ENCODE results near the gene GALNT11.

The GALNT11 gene

DNA sequence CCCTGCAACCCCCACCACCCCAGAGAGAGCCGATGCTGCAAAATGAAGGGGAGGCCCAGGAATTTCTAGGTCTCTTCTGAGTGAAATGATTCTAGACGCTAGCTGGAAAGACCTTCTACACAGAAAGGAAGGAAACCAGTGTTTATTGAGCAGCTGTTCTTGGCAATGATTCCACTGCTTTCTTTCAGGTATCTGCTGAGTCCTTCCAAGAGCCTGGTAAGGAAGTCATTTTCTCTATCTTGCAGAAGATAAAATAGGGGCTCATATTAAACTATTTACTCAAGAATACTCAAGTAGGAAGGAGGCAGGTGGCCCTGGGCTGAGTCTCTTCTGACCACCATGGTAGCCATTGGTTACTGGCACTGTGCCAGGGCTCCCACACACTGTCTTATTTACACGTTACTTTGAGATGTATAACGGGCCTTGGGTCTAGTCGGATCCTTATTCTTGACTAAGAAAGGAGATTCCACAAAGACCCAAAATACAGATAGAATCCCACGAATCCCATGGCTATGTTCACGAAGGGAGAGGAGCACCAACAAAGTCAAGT lies 112.1 kb downstream of the GALNT11 start:
- Histone ChIP-seq H3K4me3 (replicated peaks; ENCODE audit: low read depth, low read length) (no peak overlapping the region), H3K27me3 (replicated peaks; ENCODE audit: control insufficient read depth, insufficient read depth, low read length) (no peaks in the 10 kb centered on the region), H3K36me3 (ENCODE audit: control insufficient read depth, insufficient read depth, low read length) (peaks cover 19% of the 10 kb centered on the region)
- TF ChIP-seq, protein P1, sequence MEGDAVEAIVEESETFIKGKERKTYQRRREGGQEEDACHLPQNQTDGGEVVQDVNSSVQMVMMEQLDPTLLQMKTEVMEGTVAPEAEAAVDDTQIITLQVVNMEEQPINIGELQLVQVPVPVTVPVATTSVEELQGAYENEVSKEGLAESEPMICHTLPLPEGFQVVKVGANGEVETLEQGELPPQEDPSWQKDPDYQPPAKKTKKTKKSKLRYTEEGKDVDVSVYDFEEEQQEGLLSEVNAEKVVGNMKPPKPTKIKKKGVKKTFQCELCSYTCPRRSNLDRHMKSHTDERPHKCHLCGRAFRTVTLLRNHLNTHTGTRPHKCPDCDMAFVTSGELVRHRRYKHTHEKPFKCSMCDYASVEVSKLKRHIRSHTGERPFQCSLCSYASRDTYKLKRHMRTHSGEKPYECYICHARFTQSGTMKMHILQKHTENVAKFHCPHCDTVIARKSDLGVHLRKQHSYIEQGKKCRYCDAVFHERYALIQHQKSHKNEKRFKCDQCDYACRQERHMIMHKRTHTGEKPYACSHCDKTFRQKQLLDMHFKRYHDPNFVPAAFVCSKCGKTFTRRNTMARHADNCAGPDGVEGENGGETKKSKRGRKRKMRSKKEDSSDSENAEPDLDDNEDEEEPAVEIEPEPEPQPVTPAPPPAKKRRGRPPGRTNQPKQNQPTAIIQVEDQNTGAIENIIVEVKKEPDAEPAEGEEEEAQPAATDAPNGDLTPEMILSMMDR (IDR thresholded peaks at IDR 0.05; ENCODE audit: insufficient read depth, low read length, poor library complexity, severe bottlenecking) = no peak
- DNase-seq (ENCODE audit: extremely low read depth, insufficient read length) = no peak

DNA sequence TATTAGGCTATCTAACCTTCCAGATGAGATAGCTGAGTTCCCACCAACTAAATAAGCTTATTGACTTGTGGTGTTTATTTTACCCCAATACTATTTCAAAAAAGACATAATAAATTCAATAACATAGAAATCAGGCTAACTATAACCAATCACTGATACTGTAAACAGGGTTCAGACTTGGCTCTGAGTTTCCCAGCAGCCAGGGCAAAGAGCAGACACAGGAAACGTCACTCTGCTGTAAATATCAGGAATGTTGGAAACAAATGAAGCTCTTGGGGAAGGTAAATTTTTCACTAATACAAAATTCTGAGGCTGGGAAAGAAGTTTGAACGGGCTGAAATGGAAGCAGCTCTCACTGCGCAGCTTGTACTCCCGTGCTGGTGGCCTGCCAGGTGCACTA lies 114.6 kb downstream of the GALNT11 start:
- Histone ChIP-seq H3K4me3 (replicated peaks; ENCODE audit: low read depth, low read length) (no peak overlapping the region), H3K27me3 (replicated peaks; ENCODE audit: control insufficient read depth, insufficient read depth, low read length) (no peaks in the 10 kb centered on the region), H3K36me3 (ENCODE audit: control insufficient read depth, insufficient read depth, low read length) (peaks cover 21% of the 10 kb centered on the region)
- DNase-seq (ENCODE audit: extremely low read depth, insufficient read length) = no peak
- TF ChIP-seq, protein P1 (IDR thresholded peaks at IDR 0.05; ENCODE audit: insufficient read depth, low read length, poor library complexity, severe bottlenecking) = no peak

- peaks cover 21% of the 10 kb centered on the region for H3K36me3 ChIP-seq (ENCODE audit: control insufficient read depth, insufficient read depth, low read length)
These were observed 115.1 kb downstream of the GALNT11 start for GRCh38 chr7:152140560-152140959.

GRCh38 chr7:152142976-152143595 lies 117.6 kb downstream of the GALNT11 start:
- DNase-seq (ENCODE audit: extremely low read depth, insufficient read length) = no peak
- Histone ChIP-seq H3K36me3 (ENCODE audit: control insufficient read depth, insufficient read depth, low read length) (peaks cover 26% of the 10 kb centered on the region), H3K4me3 (replicated peaks; ENCODE audit: low read depth, low read length) (no peak overlapping the region), H3K27me3 (replicated peaks; ENCODE audit: control insufficient read depth, insufficient read depth, low read length) (no peaks in the 10 kb centered on the region)
- TF ChIP-seq, protein P1 (IDR thresholded peaks at IDR 0.05; ENCODE audit: insufficient read depth, low read length, poor library complexity, severe bottlenecking) = no peak

More at GRCh38 chr7:152140560-152140959, 115.1 kb downstream of the GALNT11 start:
- TF ChIP-seq, protein P1 (IDR thresholded peaks at IDR 0.05; ENCODE audit: insufficient read depth, low read length, poor library complexity, severe bottlenecking) = no peak
- Histone ChIP-seq H3K4me3 (replicated peaks; ENCODE audit: low read depth, low read length) (no peak overlapping the region), H3K27me3 (replicated peaks; ENCODE audit: control insufficient read depth, insufficient read depth, low read length) (no peaks in the 10 kb centered on the region)
- no peak for DNase-seq (ENCODE audit: extremely low read depth, insufficient read length)

GRCh38 chr7:152144557-152145245 lies 119.2 kb downstream of the GALNT11 start:
- peaks cover 20% of the 10 kb centered on the region for H3K36me3 ChIP-seq (ENCODE audit: control insufficient read depth, insufficient read depth, low read length)

More at GRCh38 chr7:152144557-152145245, 119.2 kb downstream of the GALNT11 start:
- DNase-seq (ENCODE audit: extremely low read depth, insufficient read length) = no peak
- TF ChIP-seq, protein P1 (IDR thresholded peaks at IDR 0.05; ENCODE audit: insufficient read depth, low read length, poor library complexity, severe bottlenecking) = no peak
- H3K4me3 ChIP-seq (replicated peaks; ENCODE audit: low read depth, low read length) = no peak overlapping the region
- H3K27me3 ChIP-seq (replicated peaks; ENCODE audit: control insufficient read depth, insufficient read depth, low read length) = no peaks in the 10 kb centered on the region

Data from GM06990 (cell line).